Stomach (tissue), 9 donors: ENCODE results near the gene C6orf89. TPM values are rescaled to one million over a fixed set of nuclear protein-coding genes. Genes with fewer than 3 reads are reported as not detected.
"Not testable (repeated sequence)": the region's sequence is repeated elsewhere in the genome, so short reads cannot be mapped to it uniquely, and the experiment has no call there.

ENCODE experiments used
- DNase-seq, 2 donors: peaks; one replicate each; pipeline versions ENCODE4 v3.0.0 to v3.0.0-alpha.2; 2013 to 2019
- H3K27ac ChIP-seq, 5 donors: fragments of 200-600 bp in 4 of 5; sonication (generic) in 4 of 5; one replicate each; pipeline ENCODE4 v1.5.1; 2013 to 2019; ENCODE audit warnings: mild to moderate bottlenecking in 1 of 5, moderate library complexity in 1 of 5
- H3K27me3 ChIP-seq, 3 donors: fragments of 200-600 bp; sonication (generic); one replicate each; pipeline ENCODE4 v1.5.1; 2017 to 2019; ENCODE audit warnings: mixed run types in 1 of 3
- H3K36me3 ChIP-seq, 4 donors: fragments of 200-600 bp; sonication (generic); 1 replicate in 3 of 4; 2 replicates in 1 of 4; pipeline ENCODE4 v1.5.1; 2016 to 2019
- H3K4me1 ChIP-seq, 4 donors: fragments of 200-600 bp; sonication (generic); one replicate each; pipeline ENCODE4 v1.5.1; 2016 to 2019
- H3K4me3 ChIP-seq, 4 donors: fragments of 200-600 bp; sonication (generic) in 3 of 4; one replicate each; pipeline ENCODE4 v1.5.1; 2016 to 2019; ENCODE audit warnings: mild to moderate bottlenecking in 1 of 4
- H3K9me3 ChIP-seq, 4 donors: fragments of 200-600 bp; sonication (generic); one replicate each; pipeline ENCODE4 v1.5.1; 2016 to 2019
- CTCF ChIP-seq, 7 experiments: fragments of 450-650 bp in 4 of 7; fragments of 200-600 bp in 3 of 7; sonication (generic) in 3 of 7; IDR thresholded peaks; one replicate each; pipeline ENCODE4 v1.5.1; 2016 to 2019; ENCODE audit warnings: antibody characterized with exemption in 7 of 7, control low read depth in 2 of 7, mild to moderate bottlenecking in 1 of 7
- EP300 ChIP-seq: sonication (generic); formaldehyde crosslinking; IDR thresholded peaks from one replicate; pipeline ENCODE4 v1.6.1; 2017; ENCODE audit warnings: antibody characterized with exemption
- POLR2A ChIP-seq, 4 donors: fragments of 450-650 bp; IDR thresholded peaks; one replicate each; pipeline ENCODE4 v1.6.1; 2016; ENCODE audit warnings: antibody characterized with exemption in 4 of 4, control low read depth in 2 of 4, mild to moderate bottlenecking in 1 of 4, moderate library complexity in 1 of 4
- POLR2AphosphoS5 ChIP-seq, 3 donors: sonication (generic); formaldehyde crosslinking; IDR thresholded peaks; one replicate each; pipeline ENCODE4 v1.6.1; 2016; ENCODE audit warnings: antibody characterized with exemption in 3 of 3
- WGBS, 5 donors: extraction: QIAGEN DNeasy Blood & Tissue Kit in 3 of 5; methylation state at CpG; one replicate each; pipeline versions ENCODE4 v1.1.5 to v1.1.7; 2013 to 2018; 5-methylcytosine and 5-hydroxymethylcytosine counted together
- intact Hi-C: fragments of 100-400 bp; cut with DNase I; formaldehyde crosslinking; loops from one replicate; pipeline ENCODE4 v1.15.1; 2023; ENCODE audit warnings: low total_unique reads
- polyA plus RNA-seq, 3 donors: library from polyadenylated mRNA; stranded (reverse); fragments of 200-250 nt; gene quantifications; one replicate each; pipeline ENCODE4 v1.2.3, GENCODE V29; 2013
- total RNA-seq, 5 donors: library from RNA; depleted of rRNA; stranded (reverse); fragments of >200 nt; gene quantifications; one replicate each; pipeline versions ENCODE4 v1.1.0 to v1.2.3, GENCODE V29; 2014 to 2016
- donor health status: healthy with polysubstance abuse.
- donor health status: Bipolar disorder and iron deficiency.
- donor health status: healthy.

The C6orf89 gene
- total and polyA plus RNA-seq, 8 donors: 7.0 to 47.2 (median 25.1) TPM

- no peaks in the 10 kb centered on the region for H3K36me3 ChIP-seq
- 40 to 94% (median 91%) methylated on average over 4 of the region's 4 CpGs for WGBS, 5 donors
- peaks cover 0 to 4% (median 0%) of the 10 kb centered on the region in 3 donors for H3K27me3 ChIP-seq
- H3K27ac ChIP-seq: no peak overlapping the region
- H3K4me1 ChIP-seq: no peaks in the 10 kb centered on the region
- intact Hi-C loops: no loop called here
- TF ChIP-seq POLR2A (IDR thresholded peaks at IDR 0.05) (no peak), POLR2AphosphoS5 (IDR thresholded peaks at IDR 0.05) (no peak), CTCF (IDR thresholded peaks at IDR 0.05) (no peak)
- H3K9me3 ChIP-seq: no peaks in the 10 kb centered on the region
- no peak for DNase-seq
- H3K4me3 ChIP-seq: no peak overlapping the region
These were observed 59.5 kb downstream of the C6orf89 start for GRCh38 chr6:36945301-36945700.

GRCh38 chr6:36946526-36946925 lies 60.8 kb downstream of the C6orf89 start:
- intact Hi-C loops: no loop called here
- H3K27ac ChIP-seq: no peak overlapping the region

GRCh38 chr6:36947570-36948351 lies 62.0 kb downstream of the C6orf89 start:
- Histone ChIP-seq H3K27me3 (peaks cover 0 to 4% (median 0%) of the 10 kb centered on the region in 3 donors), H3K27ac (no peak overlapping the region), H3K4me3 (no peak overlapping the region), H3K36me3 (no peaks in the 10 kb centered on the region), H3K9me3 (no peaks in the 10 kb centered on the region), H3K4me1 (no peaks in the 10 kb centered on the region)
- no peak for DNase-seq
- intact Hi-C loops: no loop called here
- TF ChIP-seq POLR2A (IDR thresholded peaks at IDR 0.05): no peak
- WGBS, 5 donors: 68 to 71% (median 68%) methylated on average over 12 of the region's 12 CpGs

More at GRCh38 chr6:36946526-36946925, 60.8 kb downstream of the C6orf89 start:
- Histone ChIP-seq H3K4me1 (no peaks in the 10 kb centered on the region), H3K36me3 (no peaks in the 10 kb centered on the region), H3K27me3 (peaks cover 0 to 4% (median 0%) of the 10 kb centered on the region in 3 donors), H3K4me3 (no peak overlapping the region), H3K9me3 (no peaks in the 10 kb centered on the region)
- TF ChIP-seq POLR2A (IDR thresholded peaks at IDR 0.05): no peak
- TF ChIP-seq POLR2AphosphoS5 (IDR thresholded peaks at IDR 0.05): no peak
- no peak for TF ChIP-seq EP300
- no peak for TF ChIP-seq CTCF (IDR thresholded peaks at IDR 0.05)
- 84 to 92% (median 87%) methylated on average over 4 of the region's 4 CpGs for WGBS, 5 donors
- no peak for DNase-seq

GRCh38 chr6:36949076-36949475 lies 63.3 kb downstream of the C6orf89 start:
- intact Hi-C loops, H3K27ac ChIP-seq, H3K9me3 ChIP-seq, H3K36me3 ChIP-seq, DNase-seq, H3K4me1 ChIP-seq, H3K27me3 ChIP-seq, H3K4me3 ChIP-seq: not testable (repeated sequence)
- WGBS, 5 donors: 70 to 96% (median 90%) methylated on average over 9 of the region's 9 CpGs

GRCh38 chr6:36949636-36950035 lies 63.9 kb downstream of the C6orf89 start:
- no peak for DNase-seq
- Histone ChIP-seq H3K4me3 (no peak overlapping the region), H3K27ac (no peak overlapping the region), H3K36me3 (no peaks in the 10 kb centered on the region), H3K9me3 (no peaks in the 10 kb centered on the region), H3K4me1 (peaks cover 0 to 9% (median 3%) of the 10 kb centered on the region in 4 donors), H3K27me3 (no peaks in the 10 kb centered on the region)
- intact Hi-C loops: no loop called here
- WGBS, 5 donors: 77 to 89% (median 85%) methylated on average over 3 of the region's 3 CpGs
- no peak for TF ChIP-seq POLR2AphosphoS5 (IDR thresholded peaks at IDR 0.05)
- TF ChIP-seq POLR2A (IDR thresholded peaks at IDR 0.05): no peak
- no peak for TF ChIP-seq EP300
- no peak for TF ChIP-seq CTCF (IDR thresholded peaks at IDR 0.05)
